ENCODE data around the gene AMN. TPM values are rescaled to one million over a fixed set of nuclear protein-coding genes. Genes with fewer than 3 reads are reported as not detected.

The AMN gene
- total RNA-seq, 1 donor from 2014 or later: 0.23 TPM

DNA sequence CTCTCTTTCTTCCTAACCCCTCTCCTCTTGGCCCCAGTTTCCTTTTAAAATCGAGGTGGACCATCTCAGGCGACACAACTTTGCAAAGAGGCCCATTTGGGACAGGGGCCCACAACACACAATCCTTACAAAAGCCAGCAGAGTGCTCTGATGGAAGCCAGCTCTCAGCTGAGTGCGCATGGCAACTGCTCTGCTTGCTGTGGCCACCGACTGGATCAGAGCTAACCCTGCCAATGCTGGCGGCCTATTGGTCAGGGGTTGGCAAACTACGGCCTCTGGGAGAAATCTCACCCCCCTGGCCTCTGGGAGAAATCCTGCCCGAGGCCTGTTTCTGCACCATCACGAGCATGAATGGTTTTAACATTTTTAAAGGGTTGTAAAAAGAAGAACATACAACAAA lies 55.0 kb downstream of the AMN start:
- Mint-ChIP-seq H3K27ac (ENCODE audit: unreplicated experiment) (no peak overlapping the region), H3K4me3 (no peak overlapping the region), H3K4me1 (peaks cover 4% of the 10 kb centered on the region), H3K27me3 (ENCODE audit: low read depth) (no peaks in the 10 kb centered on the region), H3K9me3 (no peaks in the 10 kb centered on the region), H3K36me3 (ENCODE audit: low read depth) (peaks cover 21% of the 10 kb centered on the region)
- no peak for DNase-seq (ENCODE audit: low read depth, low spot score)
- TF ChIP-seq CTCF (conservative IDR thresholded peaks at IDR 0.05): no peak

GRCh38 chr14:102979406-102979805 lies 56.9 kb downstream of the AMN start:
- peaks cover 19% of the 10 kb centered on the region for H3K36me3 Mint-ChIP-seq (ENCODE audit: low read depth)
- no peak overlapping the region for H3K27ac Mint-ChIP-seq (ENCODE audit: unreplicated experiment)
- H3K4me3 Mint-ChIP-seq: no peak overlapping the region
- no peaks in the 10 kb centered on the region for H3K9me3 Mint-ChIP-seq
- DNase-seq (ENCODE audit: low read depth, low spot score): no peak
- TF ChIP-seq CTCF (conservative IDR thresholded peaks at IDR 0.05): no peak
- H3K4me1 Mint-ChIP-seq: no peaks in the 10 kb centered on the region
- no peaks in the 10 kb centered on the region for H3K27me3 Mint-ChIP-seq (ENCODE audit: low read depth)

DNA sequence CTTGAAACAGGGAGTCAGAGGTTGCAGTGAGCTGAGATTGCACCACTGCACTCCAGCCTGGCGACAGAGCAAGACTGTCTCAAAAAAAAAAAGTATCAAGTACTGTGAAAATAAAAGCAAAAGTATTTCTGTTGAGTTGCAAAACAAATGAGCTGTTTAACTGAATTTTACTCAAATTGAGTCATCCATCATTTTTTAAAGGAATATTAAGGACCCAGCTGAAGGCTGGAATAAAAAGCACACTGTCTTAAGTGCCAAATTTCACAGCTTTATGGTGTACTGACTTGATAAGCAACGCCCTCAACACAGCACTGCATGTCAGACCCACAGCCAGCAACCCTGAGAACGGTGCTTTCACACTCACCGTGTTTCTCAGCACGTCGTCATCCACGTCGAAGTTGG lies 57.9 kb downstream of the AMN start:
- no peak for TF ChIP-seq CTCF (conservative IDR thresholded peaks at IDR 0.05)
- Mint-ChIP-seq H3K27me3 (ENCODE audit: low read depth) (no peaks in the 10 kb centered on the region), H3K4me3 (no peak overlapping the region), H3K36me3 (ENCODE audit: low read depth) (peaks cover 24% of the 10 kb centered on the region), H3K9me3 (no peaks in the 10 kb centered on the region), H3K27ac (ENCODE audit: unreplicated experiment) (no peak overlapping the region), H3K4me1 (no peaks in the 10 kb centered on the region)
- no peak for DNase-seq (ENCODE audit: low read depth, low spot score)

Other genes starting within 250 kb of the AMN start
- gene TRAF3, start 145.2 kb upstream of the AMN start, total RNA-seq: 25.8 and 29.4 TPM in 2 replicates
- 94.4 and 94.8 TPM in 2 replicates for gene CDC42BPB, start 134.9 kb downstream of the AMN start, total RNA-seq
- not detected in 2 replicates for gene LBHD2, start 161.5 kb downstream of the AMN start, total RNA-seq
- gene EXOC3L4, start 172.1 kb downstream of the AMN start, total RNA-seq: not detected in 2 replicates
- gene TNFAIP2, start 200.8 kb downstream of the AMN start, total RNA-seq: 11.6 and 12.8 TPM in 2 replicates